Heart left ventricle (tissue), 16 donors: ENCODE results near the gene ABLIM2. TPM values are rescaled to one million over a fixed set of nuclear protein-coding genes. Genes with fewer than 3 reads are reported as not detected.

ENCODE experiments used
- ATAC-seq, 4 donors: fragments of 200-7000 bp; cut with Tn5 transposase; one replicate each; pipeline ENCODE4 v1.9.1; 2020 to 2022; ENCODE audit warnings: moderate library complexity in 4 of 4, mild to moderate bottlenecking in 3 of 4, moderate number of reproducible peaks in 1 of 4
- DNase-seq, 5 donors: peaks; one replicate each; pipeline ENCODE4 v3.0.0-alpha.2; 2020
- H3K27ac ChIP-seq, 12 donors: fragments of 200-600 bp; sonication (generic) in 4 of 12; one replicate each; pipeline versions ENCODE4 v1.5.0 to v1.8.0; 2016 to 2022; ENCODE audit warnings: mild to moderate bottlenecking in 2 of 12
- H3K27me3 ChIP-seq, 9 donors: fragments of 200-600 bp; sonication (generic) in 2 of 9; one replicate each; pipeline versions ENCODE4 v1.5.1 to v1.8.0; 2016 to 2022; ENCODE audit warnings: mild to moderate bottlenecking in 3 of 9
- H3K36me3 ChIP-seq, 9 donors: fragments of 200-600 bp; sonication (generic) in 2 of 9; one replicate each; pipeline versions ENCODE4 v1.5.0 to v1.8.0; 2018 to 2022; ENCODE audit warnings: mild to moderate bottlenecking in 2 of 9
- H3K4me1 ChIP-seq, 12 donors: fragments of 200-600 bp; sonication (generic) in 4 of 12; one replicate each; pipeline versions ENCODE4 v1.5.0 to v1.8.0; 2016 to 2022; ENCODE audit warnings: mild to moderate bottlenecking in 3 of 12
- H3K4me3 ChIP-seq, 12 donors: fragments of 200-600 bp; sonication (generic) in 4 of 12; one replicate each; pipeline versions ENCODE4 v1.5.0 to v1.8.0; 2017 to 2022; ENCODE audit warnings: mild to moderate bottlenecking in 9 of 12, moderate library complexity in 4 of 12
- H3K9me3 ChIP-seq, 12 donors: fragments of 200-600 bp; sonication (generic) in 4 of 12; one replicate each; pipeline versions ENCODE4 v1.5.0 to v1.8.0; 2016 to 2022; ENCODE audit warnings: mild to moderate bottlenecking in 1 of 12
- POLR2A ChIP-seq, 2 donors: fragments of 450-650 bp; IDR thresholded peaks; one replicate each; pipeline ENCODE4 v1.6.1; 2017; ENCODE audit warnings: antibody characterized with exemption in 2 of 2, mild to moderate bottlenecking in 2 of 2, moderate library complexity in 2 of 2
- WGBS, 4 donors: extraction: QIAGEN DNeasy Blood & Tissue Kit in 2 of 4; methylation state at CpG; one replicate each; pipeline versions ENCODE4 v1.1.5 to v1.1.7; 2013 to 2018; 5-methylcytosine and 5-hydroxymethylcytosine counted together
- intact Hi-C, 10 donors: fragments of 100-400 bp; cut with DNase I; formaldehyde crosslinking; loops; one replicate each; pipeline versions ENCODE4 v1.11.1 to v1.14.2; 2022
- polyA plus RNA-seq, 2 donors: library from polyadenylated mRNA; stranded (reverse); fragments of 200-250 nt; gene quantifications; one replicate each; pipeline ENCODE4 v1.2.3, GENCODE V29; 2013
- total RNA-seq, 9 donors: library from RNA; depleted of rRNA in 2 of 9; stranded (reverse); fragments of >200 nt in 2 of 9; fragmentation: NEBNext Ultra II Directional in 3 of 9; extraction: Animal tissue kit (Norgen Biotek cat#: 25700) in 3 of 9; gene quantifications; one replicate each; pipeline versions ENCODE4 v1.1.0 to v1.2.4, GENCODE V29; 2016 to 2023
- TF ChIP-seq, protein P1 (sequence below), 12 donors: fragments of 200-600 bp; sonication (generic) in 4 of 12; IDR thresholded peaks; one replicate each; pipeline versions ENCODE4 v1.5.0 to v1.8.0; 2018 to 2022; ENCODE audit warnings: antibody characterized with exemption in 12 of 12, mild to moderate bottlenecking in 5 of 12
- donor health status: ischemic (EF 13 %, LVEDD 7.1; RV severe dilation, severe dysfunction).
- donor health status: healthy with polysubstance abuse.
- donor health status: DM: no; HTN: yes; CAD: no.
- donor health status: DM: no; HTN: no; CAD: no.
- donor health status: ischemic (EF 25% LVEDD 6.9; RV normal size, moderate dysfunction).
- donor health status: ischemic (EF 25% LVEDD 5.7; RV mildly dilated, moderate dysfunction).
- donor health status: healthy.
- donor health status: DM: yes; HTN: yes; CAD: no.
- donor health status: ischemic (EF 35%, LVEDD 5.7; RV mildly dilated, moderate dysfunction).
- donor health status: nonischemic (EF 11% LVEDD 7.7; RV severe dilation, severe dysfunction).
- donor health status: DM: yes; HTN: yes; CAD: no.
- donor health status: PGD.
- donor health status: ischemic (EF 29% LVEDD 5.4; RV normal size, mild dysfunction).
- donor health status: nonischemic (EF 23%, LVEDD 6.1; RV moderate dilation, normal function).

ABLIM2 gene
- total and polyA plus RNA-seq, 11 donors: 11.1 to 27.9 (median 18.4) TPM

DNA sequence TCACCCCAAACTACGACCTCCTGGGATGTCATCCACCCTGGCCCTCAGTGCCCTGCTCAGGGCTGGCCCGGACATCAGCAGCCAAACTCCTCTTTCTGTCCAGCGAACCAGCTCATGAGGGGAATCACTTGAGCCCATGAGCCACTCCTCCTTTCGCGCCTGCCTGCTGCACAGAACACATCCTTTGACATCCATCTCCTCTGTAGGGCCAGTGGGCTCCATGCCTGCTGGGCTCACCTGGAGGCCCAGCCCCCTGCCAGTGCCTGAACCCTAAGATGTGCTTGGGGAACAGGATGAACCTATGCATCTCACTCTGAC is 43.5 kb downstream of the ABLIM2 start:
- no peaks in the 10 kb centered on the region for H3K9me3 ChIP-seq
- no peak for ATAC-seq
- TF ChIP-seq POLR2A (IDR thresholded peaks at IDR 0.05): no peak
- TF ChIP-seq, protein P1, sequence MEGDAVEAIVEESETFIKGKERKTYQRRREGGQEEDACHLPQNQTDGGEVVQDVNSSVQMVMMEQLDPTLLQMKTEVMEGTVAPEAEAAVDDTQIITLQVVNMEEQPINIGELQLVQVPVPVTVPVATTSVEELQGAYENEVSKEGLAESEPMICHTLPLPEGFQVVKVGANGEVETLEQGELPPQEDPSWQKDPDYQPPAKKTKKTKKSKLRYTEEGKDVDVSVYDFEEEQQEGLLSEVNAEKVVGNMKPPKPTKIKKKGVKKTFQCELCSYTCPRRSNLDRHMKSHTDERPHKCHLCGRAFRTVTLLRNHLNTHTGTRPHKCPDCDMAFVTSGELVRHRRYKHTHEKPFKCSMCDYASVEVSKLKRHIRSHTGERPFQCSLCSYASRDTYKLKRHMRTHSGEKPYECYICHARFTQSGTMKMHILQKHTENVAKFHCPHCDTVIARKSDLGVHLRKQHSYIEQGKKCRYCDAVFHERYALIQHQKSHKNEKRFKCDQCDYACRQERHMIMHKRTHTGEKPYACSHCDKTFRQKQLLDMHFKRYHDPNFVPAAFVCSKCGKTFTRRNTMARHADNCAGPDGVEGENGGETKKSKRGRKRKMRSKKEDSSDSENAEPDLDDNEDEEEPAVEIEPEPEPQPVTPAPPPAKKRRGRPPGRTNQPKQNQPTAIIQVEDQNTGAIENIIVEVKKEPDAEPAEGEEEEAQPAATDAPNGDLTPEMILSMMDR (IDR thresholded peaks at IDR 0.05): no peak
- peak overlapping the region in 1 of 12 donors; percentile 85 for H3K27ac ChIP-seq
- H3K27me3 ChIP-seq: no peaks in the 10 kb centered on the region
- H3K4me1 ChIP-seq: peaks cover 0 to 50% (median 28%) of the 10 kb centered on the region in 12 donors
- H3K36me3 ChIP-seq: no peaks in the 10 kb centered on the region
- no peak overlapping the region for H3K4me3 ChIP-seq
- intact Hi-C loops: no loop called here
- 67 to 90% (median 82%) methylated on average over 5 of the region's 5 CpGs for WGBS, 4 donors
- DNase-seq: no peak

DNA sequence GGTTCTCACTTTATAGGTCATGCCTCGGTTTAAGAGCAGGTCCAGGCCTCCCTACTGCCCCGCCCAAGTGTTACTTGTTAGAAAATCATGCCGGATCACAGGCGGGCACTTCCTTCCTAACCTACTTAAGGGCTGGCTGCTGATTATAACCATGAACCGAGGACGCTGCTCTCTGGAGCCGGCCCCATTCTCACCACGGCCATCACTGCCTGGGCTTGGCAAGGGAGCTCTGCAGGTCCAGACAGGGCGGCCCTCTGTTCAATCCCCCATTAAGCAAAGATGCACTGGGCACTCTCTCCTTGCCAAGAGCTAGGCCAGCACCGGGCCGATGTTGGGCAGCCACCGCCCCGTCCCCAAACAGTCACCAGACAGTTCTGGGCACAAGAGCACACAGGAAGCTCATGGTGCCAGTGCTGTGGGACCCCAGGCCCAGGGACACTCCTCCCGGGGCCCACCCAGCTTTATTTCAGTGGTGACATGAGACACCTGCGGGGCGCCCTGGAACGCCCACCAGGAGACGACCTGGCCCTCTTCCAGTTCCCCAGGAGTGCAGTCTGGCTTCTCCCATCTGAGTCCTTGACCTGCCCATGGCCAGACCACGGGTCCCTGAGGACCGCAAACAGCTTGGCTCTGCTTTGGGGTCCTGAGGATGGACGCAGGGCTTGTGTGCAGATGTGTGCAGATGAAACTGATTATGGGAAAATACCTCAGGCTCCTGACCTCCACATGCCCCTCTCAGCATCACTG is 44.0 kb downstream of the ABLIM2 start:
- intact Hi-C loops: loop anchor here in 1 of 10 donors (5.0 kb wide), 1 partner anchor 43 kb away; the partner anchor contains the start of gene ABLIM2
- no peak for TF ChIP-seq POLR2A (IDR thresholded peaks at IDR 0.05)
- TF ChIP-seq, protein P1 (IDR thresholded peaks at IDR 0.05): no peak
- DNase-seq (peak in 2 of 5 donors; percentile 25 to 56), ATAC-seq (peak in 3 of 4 donors; percentile 1 to 10 (median 3))
- Histone ChIP-seq H3K4me3 (no peak overlapping the region), H3K36me3 (no peaks in the 10 kb centered on the region), H3K27ac (peak overlapping the region in 3 of 12 donors; percentile 74 to 85 (median 76)), H3K27me3 (no peaks in the 10 kb centered on the region), H3K4me1 (peaks cover 0 to 50% (median 28%) of the 10 kb centered on the region in 12 donors), H3K9me3 (no peaks in the 10 kb centered on the region)
- 46 to 62% (median 59%) methylated on average over 11 to 21 of the region's 21 CpGs for WGBS, 4 donors

DNA sequence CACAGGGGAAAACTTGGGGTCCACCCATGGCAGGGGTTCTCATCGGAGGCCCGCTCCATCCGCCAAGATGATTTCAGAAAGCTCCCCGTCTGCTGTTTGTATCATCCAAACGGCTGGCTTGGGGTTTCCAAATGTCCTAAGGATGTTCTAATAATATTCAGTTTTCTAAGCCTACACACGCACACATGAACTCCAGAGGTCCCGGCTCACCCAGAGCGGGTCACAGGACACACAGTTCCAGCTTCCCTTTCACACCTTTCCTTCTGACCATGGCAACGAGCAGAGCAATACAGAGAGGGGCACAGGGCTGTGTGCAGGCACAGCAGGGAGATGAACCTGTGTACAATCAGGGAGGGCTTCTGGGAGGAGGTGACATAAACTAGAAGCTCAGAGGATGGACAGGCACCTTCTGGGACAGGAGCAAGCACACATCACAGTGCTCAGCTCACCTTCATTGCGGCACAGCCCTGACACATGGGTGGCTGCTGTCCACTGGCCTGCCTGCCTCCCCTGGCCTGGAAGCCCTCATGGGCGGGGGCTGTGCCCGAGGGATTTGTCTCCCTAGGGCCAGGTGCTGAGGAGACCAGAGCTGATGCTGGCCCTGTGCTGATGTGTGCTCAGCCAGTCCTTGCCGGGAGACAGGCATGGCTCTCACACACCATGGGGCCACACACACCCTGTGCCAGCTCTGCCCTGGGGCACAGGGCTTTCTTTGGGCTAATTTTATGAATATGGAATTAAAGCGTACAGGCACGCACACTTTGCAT is 44.8 kb downstream of the ABLIM2 start:
- H3K4me3 ChIP-seq: no peak overlapping the region
- no peaks in the 10 kb centered on the region for H3K27me3 ChIP-seq
- intact Hi-C loops: loop anchor here in 2 of 10 donors (1.0 to 5.0 kb wide), 2 partner anchors 22 to 44 kb away; partner anchors contain the start of gene ABLIM2 (in 1 of the 2)
- ATAC-seq (peak; percentile 2 to 34 (median 26)), DNase-seq (peak in 1 of 5 donors; percentile 62)
- H3K9me3 ChIP-seq: no peaks in the 10 kb centered on the region
- 53 to 65% (median 64%) methylated on average over 15 of the region's 15 CpGs for WGBS, 4 donors
- H3K36me3 ChIP-seq: no peaks in the 10 kb centered on the region
- H3K4me1 ChIP-seq: peaks cover 0 to 50% (median 28%) of the 10 kb centered on the region in 12 donors
- TF ChIP-seq, protein P1 (IDR thresholded peaks at IDR 0.05): no peak
- TF ChIP-seq POLR2A (IDR thresholded peaks at IDR 0.05): no peak
- H3K27ac ChIP-seq: peak overlapping the region in 11 of 12 donors; percentile 6 to 85 (median 69)

DNA sequence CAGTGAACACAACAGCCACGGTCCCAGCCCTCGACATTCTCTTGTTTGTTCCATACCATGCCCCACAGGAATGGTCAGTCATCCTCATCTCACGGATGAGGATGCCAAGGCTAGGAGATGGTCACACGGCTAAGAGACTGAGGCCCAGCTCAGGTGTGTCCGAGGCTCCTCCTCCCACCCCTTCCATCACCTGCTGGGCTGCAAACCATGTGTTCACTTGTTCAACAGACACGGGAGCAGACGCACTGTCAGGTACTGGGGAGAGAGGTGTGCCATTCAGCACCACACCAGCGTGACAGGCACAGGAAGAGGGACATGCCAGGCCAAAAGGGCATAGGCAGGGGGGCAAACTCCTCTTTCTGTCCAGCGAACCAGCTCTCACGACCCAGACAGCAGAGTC is 45.9 kb downstream of the ABLIM2 start:
- DNase-seq: peak in 1 of 5 donors; percentile 47

More for the DNA sequence above, 45.9 kb downstream of the ABLIM2 start:
- no peak overlapping the region for H3K4me3 ChIP-seq
- peak overlapping the region in 9 of 12 donors; percentile 6 to 85 (median 72) for H3K27ac ChIP-seq
- no peak for TF ChIP-seq POLR2A (IDR thresholded peaks at IDR 0.05)
- TF ChIP-seq, protein P1 (IDR thresholded peaks at IDR 0.05): no peak
- intact Hi-C loops: loop anchor here in 2 of 10 donors (1.0 to 5.0 kb wide), 2 partner anchors 23 to 45 kb away; partner anchors contain the start of gene ABLIM2 (in 1 of the 2)
- H3K36me3 ChIP-seq: no peaks in the 10 kb centered on the region
- peaks cover 0 to 40% (median 22%) of the 10 kb centered on the region in 12 donors for H3K4me1 ChIP-seq
- H3K27me3 ChIP-seq: no peaks in the 10 kb centered on the region
- no peaks in the 10 kb centered on the region for H3K9me3 ChIP-seq
- 78 to 87% (median 86%) methylated on average over 8 to 10 of the region's 10 CpGs for WGBS, 4 donors
- ATAC-seq: no peak
